ENCODE measurements around the gene SLC2A1.

- TF ChIP-seq CTCF (IDR thresholded peaks at IDR 0.05; ENCODE audit: low read depth, low read length) (no peak), EZH2phosphoT487 (IDR thresholded peaks at IDR 0.05; ENCODE audit: low read depth) (no peak)
Measured at GRCh38 chr1:42990757-42991346, 32.2 kb upstream of the SLC2A1 start.

Data from OCI-LY3 (cell line).